Neural cell (in vitro differentiated cells): Measurements from ENCODE around the gene ERRFI1. TPM values are rescaled to one million over a fixed set of nuclear protein-coding genes. Genes with fewer than 3 reads are reported as not detected.
A peak's percentile ranks its signal among the peaks of the same experiment; 100 is the strongest.

Experiments
- H2AFZ ChIP-seq: fragments of 200-600, 300-800 bp; sonication (generic), shearing (Covaris generic); 2 replicates; pipeline ENCODE4 v1.6.0; 2014; ENCODE audit warnings: low read depth, mild to moderate bottlenecking, antibody characterized with exemption, low read length, moderate library complexity
- H3F3A ChIP-seq: fragments of 200-600 bp; shearing (Covaris generic); 2 replicates; pipeline ENCODE4 v1.6.1; 2016; ENCODE audit warnings: mild to moderate bottlenecking, moderate library complexity, mixed read lengths, antibody characterized with exemption, low read length; ENCODE audit not compliant: insufficient read depth, poor library complexity, severe bottlenecking
- H3K27ac ChIP-seq: fragments of 200-600, 300-800 bp; sonication (generic), shearing (Covaris generic); 2 replicates; pipeline ENCODE4 v1.5.1; 2014; ENCODE audit warnings: mild to moderate bottlenecking, low read length, moderate library complexity
- H3K27me3 ChIP-seq: fragments of 300-800, 200-600 bp; sonication (generic), shearing (Covaris generic); 2 replicates; pipeline ENCODE4 v1.6.0; 2014; ENCODE audit warnings: mild to moderate bottlenecking, low read depth, low read length, moderate library complexity; ENCODE audit not compliant: insufficient read depth
- H3K36me3 ChIP-seq: fragments of 300-800, 200-600 bp; sonication (generic), shearing (Covaris generic); 2 replicates; pipeline ENCODE4 v1.5.1; 2014; ENCODE audit warnings: mild to moderate bottlenecking, antibody characterized with exemption, low read length, moderate library complexity; ENCODE audit not compliant: insufficient read depth
- H3K4me2 ChIP-seq: fragments of 300-800, 200-600 bp; sonication (generic), shearing (Covaris generic); 2 replicates; pipeline ENCODE4 v1.6.0; 2014; ENCODE audit warnings: mild to moderate bottlenecking, low read length
- H3K4me3 ChIP-seq: fragments of 300-800, 200-600 bp; sonication (generic), shearing (Covaris generic); 2 replicates; pipeline ENCODE4 v1.5.1; 2014; ENCODE audit warnings: mild to moderate bottlenecking, low read length, moderate library complexity
- H3K79me2 ChIP-seq: fragments of 200-600 bp; shearing (Covaris generic); replicated peaks from 2 replicates; pipeline ENCODE4 v1.6.0; 2014; ENCODE audit warnings: mild to moderate bottlenecking, low read length, moderate library complexity; ENCODE audit not compliant: insufficient read depth
- H3K9ac ChIP-seq: fragments of 300-800, 200-600 bp; sonication (generic), shearing (Covaris generic); 2 replicates; pipeline ENCODE4 v1.6.1; 2016; ENCODE audit warnings: mild to moderate bottlenecking, low read length, mixed read lengths
- H3K9me2 ChIP-seq: fragments of 200-600 bp; shearing (Covaris generic); 2 replicates; pipeline ENCODE4 v1.6.1; 2016; ENCODE audit warnings: mild to moderate bottlenecking, low read length, mixed read lengths; ENCODE audit not compliant: insufficient read depth
- H3K9me3 ChIP-seq: fragments of 200-600, 300-800 bp; sonication (generic), shearing (Covaris generic); 2 replicates; pipeline ENCODE4 v1.6.1; 2016; ENCODE audit warnings: mild to moderate bottlenecking, mixed run types, low read length, moderate library complexity, mixed read lengths
- H4K20me1 ChIP-seq: fragments of 200-600 bp; shearing (Covaris generic); 2 replicates; pipeline ENCODE4 v1.6.1; 2016; ENCODE audit warnings: mild to moderate bottlenecking, mixed run types; ENCODE audit not compliant: insufficient read depth
- CTCF ChIP-seq: fragments of 450-650 bp; IDR thresholded peaks from 2 replicates; pipeline ENCODE4 v1.5.1; 2014; ENCODE audit warnings: antibody characterized with exemption, mild to moderate bottlenecking, moderate library complexity; ENCODE audit not compliant: poor library complexity, severe bottlenecking
- EP300 ChIP-seq: fragments of 450-650 bp; conservative IDR thresholded peaks from 2 replicates; pipeline ENCODE4 v1.6.1; 2014; ENCODE audit warnings: antibody characterized with exemption, mild to moderate bottlenecking, moderate library complexity; ENCODE audit not compliant: poor library complexity, severe bottlenecking
- EZH2 ChIP-seq: fragments of 200-600, 300-800 bp; shearing (Covaris generic), sonication (generic); IDR thresholded peaks from 2 replicates; pipeline ENCODE4 v1.6.1; 2014; ENCODE audit warnings: antibody characterized with exemption, low read length, borderline replicate concordance, mild to moderate bottlenecking; ENCODE audit not compliant: insufficient read depth, poor library complexity, severe bottlenecking
- MXI1 ChIP-seq: fragments of 450-650 bp; conservative IDR thresholded peaks from 2 replicates; pipeline ENCODE4 v1.6.1; 2014; ENCODE audit warnings: antibody characterized with exemption, mild to moderate bottlenecking; ENCODE audit not compliant: poor library complexity, severe bottlenecking
- POLR2AphosphoS5 ChIP-seq: IDR thresholded peaks from 2 replicates; pipeline ENCODE4 v1.6.1; 2012
- REST ChIP-seq: IDR thresholded peaks from 2 replicates; pipeline ENCODE4 v1.6.1; 2012; ENCODE audit warnings: borderline replicate concordance
- SMC3 ChIP-seq: fragments of 450-650 bp; conservative IDR thresholded peaks from 2 replicates; pipeline ENCODE4 v1.6.1; 2014; ENCODE audit warnings: antibody characterized with exemption, mild to moderate bottlenecking, moderate library complexity; ENCODE audit not compliant: poor library complexity
- polyA plus RNA-seq: library from polyadenylated mRNA; depleted of rRNA; stranded (reverse); fragments of >200 nt; gene quantifications from 2 replicates; pipeline ENCODE4 v1.2.3, GENCODE V29; 2014

Gene ERRFI1
- polyA plus RNA-seq, 1 donor from 2014 or later, result 72.9 TPM

- H3K36me3 ChIP-seq, result no peaks in the 10 kb centered on the region
- H3K27ac ChIP-seq, result peak overlapping the region; percentile 59
- TF ChIP-seq POLR2AphosphoS5, result no peak
- no peak for TF ChIP-seq REST
- TF ChIP-seq CTCF, result no peak
- no peak overlapping the region for H3K4me3 ChIP-seq
- H2AFZ ChIP-seq, result no peak overlapping the region
- H3K9me2 ChIP-seq, result no peaks in the 10 kb centered on the region
- H3K9ac ChIP-seq, result peak overlapping the region; percentile 33
- H4K20me1 ChIP-seq, result no peaks in the 10 kb centered on the region
- no peaks in the 10 kb centered on the region for H3K9me3 ChIP-seq
- no peak overlapping the region for H3K4me2 ChIP-seq
- H3K79me2 ChIP-seq, result no peaks in the 10 kb centered on the region
- H3F3A ChIP-seq, result no peaks in the 10 kb centered on the region
- H3K27me3 ChIP-seq, result no peaks in the 10 kb centered on the region
Observed at GRCh38 chr1:7983086-7983778, 42.9 kb downstream of the ERRFI1 start.

- H3K9ac ChIP-seq, result no peak overlapping the region
- no peak overlapping the region for H3K27ac ChIP-seq
- no peaks in the 10 kb centered on the region for H3F3A ChIP-seq
- no peaks in the 10 kb centered on the region for H4K20me1 ChIP-seq
- no peak overlapping the region for H2AFZ ChIP-seq
- H3K9me3 ChIP-seq, result no peaks in the 10 kb centered on the region
- no peak overlapping the region for H3K4me3 ChIP-seq
- H3K79me2 ChIP-seq, result no peaks in the 10 kb centered on the region
- H3K4me2 ChIP-seq, result no peak overlapping the region
- TF ChIP-seq EZH2 (no peak), MXI1 (no peak), EP300 (no peak), SMC3 (no peak), REST (no peak), POLR2AphosphoS5 (no peak)
- H3K36me3 ChIP-seq, result no peaks in the 10 kb centered on the region
- H3K9me2 ChIP-seq, result no peaks in the 10 kb centered on the region
- no peaks in the 10 kb centered on the region for H3K27me3 ChIP-seq
Observed at GRCh38 chr1:7980984-7981383, 45.1 kb downstream of the ERRFI1 start.
